A673 (cell line): ENCODE results near the gene GXYLT2.

Experiments
- CTCF ChIP-seq: fragments of 300-800, 200-600 bp; sonication (generic); conservative IDR thresholded peaks from 2 replicates; pipeline ENCODE4 v1.5.1; 2017; ENCODE audit warnings: low read depth, mild to moderate bottlenecking, antibody characterized with exemption, low read length, moderate library complexity, mixed read lengths
- EZH2 ChIP-seq: fragments of 200-600 bp; sonication (generic); IDR thresholded peaks from 2 replicates; pipeline ENCODE4 v1.6.1; 2017; ENCODE audit warnings: borderline replicate concordance, low read depth, mild to moderate bottlenecking, mixed read lengths, antibody characterized with exemption, low read length; ENCODE audit not compliant: poor library complexity, severe bottlenecking

- TF ChIP-seq EZH2, result no peak
- no peak for TF ChIP-seq CTCF
Measured at GRCh38 chr3:72862314-72863090, 25.3 kb upstream of the GXYLT2 start.
